Upper lobe of left lung (tissue), 4 donors: Measurements from ENCODE around the gene WIPI1.

ENCODE experiments used
- EP300 ChIP-seq, 4 donors: sonication (generic); formaldehyde crosslinking; IDR thresholded peaks; one replicate each; pipeline ENCODE4 v1.5.1; 2017; ENCODE audit warnings: antibody characterized with exemption in 4 of 4, control low read depth in 2 of 4
- POLR2AphosphoS5 ChIP-seq, 2 donors: sonication (generic); formaldehyde crosslinking; IDR thresholded peaks; one replicate each; pipeline ENCODE4 v1.5.1; 2017; ENCODE audit warnings: antibody characterized with exemption in 2 of 2

GRCh38 chr17:68435361-68435760 is 21.9 kb downstream of the WIPI1 start:
- TF ChIP-seq EP300 (IDR thresholded peaks at IDR 0.05) (no peak), POLR2AphosphoS5 (IDR thresholded peaks at IDR 0.05) (no peak)
